Neural crest cell (in vitro differentiated cells): ENCODE results near the gene CCDC107. TPM values are rescaled to one million over a fixed set of nuclear protein-coding genes. Genes with fewer than 3 reads are reported as not detected.

Source experiments
- DNase-seq: peaks from one replicate; pipeline ENCODE4 v3.0.0; 2021; ENCODE audit warnings: low read depth, mixed read lengths, low spot score
- H3K27ac Mint-ChIP-seq: one replicate; pipeline ENCODE4 v1.8.0; 2021; ENCODE audit warnings: mild to moderate bottlenecking, mixed read lengths; ENCODE audit not compliant: unreplicated experiment
- H3K27me3 Mint-ChIP-seq: 2 replicates; pipeline ENCODE4 v1.8.0; 2021; ENCODE audit warnings: low read depth, mild to moderate bottlenecking, mixed read lengths
- H3K36me3 Mint-ChIP-seq: 2 replicates; pipeline ENCODE4 v1.8.0; 2021; ENCODE audit warnings: low read depth, mild to moderate bottlenecking, mixed read lengths
- H3K4me1 Mint-ChIP-seq: 2 replicates; pipeline ENCODE4 v1.8.0; 2021; ENCODE audit warnings: mixed read lengths
- H3K4me3 Mint-ChIP-seq: one replicate; pipeline ENCODE4 v1.8.0; 2021; ENCODE audit warnings: mild to moderate bottlenecking, mixed read lengths
- H3K9me3 Mint-ChIP-seq: 2 replicates; pipeline ENCODE4 v1.8.0; 2021; ENCODE audit warnings: mixed read lengths
- CTCF ChIP-seq: fragments of 200-600 bp; sonication (generic); conservative IDR thresholded peaks from 2 replicates; pipeline ENCODE4 v1.5.0; 2021; ENCODE audit warnings: antibody characterized with exemption, mild to moderate bottlenecking
- total RNA-seq: library from RNA; stranded (reverse); gene quantifications from 2 replicates; pipeline ENCODE4 v1.2.1, GENCODE V29; 2021

Gene CCDC107
- total RNA-seq, 1 donor from 2014 or later = 15.4 TPM

DNA sequence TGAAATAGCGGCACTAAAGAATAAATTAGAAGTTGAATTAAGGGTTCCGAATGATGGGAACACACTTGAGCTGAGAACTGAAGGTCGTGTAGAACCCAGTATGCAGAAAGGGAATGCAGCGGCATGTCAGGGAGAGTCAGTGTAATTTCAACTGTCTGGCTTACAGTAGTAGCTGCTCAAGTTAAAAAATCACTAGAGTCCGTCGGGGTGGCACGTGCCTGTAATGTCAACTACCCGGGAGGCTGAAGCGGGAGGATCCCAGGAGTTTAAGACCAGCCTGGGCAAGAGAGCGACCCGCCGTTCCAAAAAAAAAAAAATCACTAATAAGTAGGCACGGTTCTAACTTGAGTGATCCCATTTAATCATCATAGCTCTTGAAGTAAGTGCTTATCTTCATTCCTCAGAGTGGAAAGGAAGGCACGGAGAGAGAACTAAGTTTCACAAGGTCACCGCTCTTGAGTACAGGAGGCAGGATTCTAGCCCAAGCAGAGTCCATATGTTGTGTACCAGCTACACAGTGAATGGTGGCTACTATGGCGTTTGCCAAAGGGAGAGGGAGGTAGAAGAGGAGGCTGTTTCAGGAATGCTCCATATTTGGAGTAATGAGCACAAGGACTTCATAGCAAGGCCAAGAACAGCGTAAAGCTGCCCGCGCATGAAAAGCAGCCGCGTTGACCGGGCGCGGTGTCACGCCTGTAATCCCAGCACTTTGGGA lies 1.1 kb upstream of the CCDC107 start:
- Mint-ChIP-seq H3K27me3 (peaks cover 9% of the 10 kb centered on the region), H3K4me1 (peaks cover 41% of the 10 kb centered on the region), H3K36me3 (peaks cover 9% of the 10 kb centered on the region), H3K4me3 (peak overlapping the region; percentile 88), H3K9me3 (peaks cover 3% of the 10 kb centered on the region), H3K27ac (peak overlapping the region; percentile 98)
- no peak for TF ChIP-seq CTCF
- DNase-seq = no peak

- Mint-ChIP-seq H3K36me3 (peaks cover 10% of the 10 kb centered on the region), H3K27ac (peak within 1 kb of the TSS; percentile 98), H3K4me3 (peak within 1 kb of the TSS; percentile 88), H3K4me1 (peaks cover 45% of the 10 kb centered on the region), H3K9me3 (peaks cover 3% of the 10 kb centered on the region), H3K27me3 (peaks cover 9% of the 10 kb centered on the region)
- DNase-seq = peak; percentile 91
- TF ChIP-seq CTCF = peak; percentile 54
Measured at GRCh38 chr9:35657546-35658136, 451 bp upstream of the CCDC107 start, which contains the start of gene RMRP. RMRP (minus strand) TSS chr9:35658019.

DNA sequence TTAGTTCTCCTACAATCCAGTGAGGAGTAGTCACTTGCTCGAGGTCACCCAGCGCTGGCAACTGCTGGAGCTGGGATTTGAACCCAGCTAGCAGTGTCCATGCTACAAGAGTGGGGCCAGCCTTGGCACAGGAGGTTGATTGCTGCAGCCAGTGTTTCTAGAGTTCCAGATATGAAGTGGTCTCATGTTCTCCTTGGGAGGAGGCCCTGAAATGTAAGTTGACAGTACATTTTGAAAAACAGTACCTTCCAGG lies 802 bp downstream of the CCDC107 start:
- H3K36me3 Mint-ChIP-seq = peaks cover 10% of the 10 kb centered on the region
- no peak for DNase-seq
- no peak for TF ChIP-seq CTCF
- peaks cover 3% of the 10 kb centered on the region for H3K9me3 Mint-ChIP-seq
- H3K27me3 Mint-ChIP-seq = peaks cover 9% of the 10 kb centered on the region
- H3K4me1 Mint-ChIP-seq = peaks cover 58% of the 10 kb centered on the region
- peak overlapping the region; percentile 88 for H3K4me3 Mint-ChIP-seq
- no peak overlapping the region for H3K27ac Mint-ChIP-seq

DNA sequence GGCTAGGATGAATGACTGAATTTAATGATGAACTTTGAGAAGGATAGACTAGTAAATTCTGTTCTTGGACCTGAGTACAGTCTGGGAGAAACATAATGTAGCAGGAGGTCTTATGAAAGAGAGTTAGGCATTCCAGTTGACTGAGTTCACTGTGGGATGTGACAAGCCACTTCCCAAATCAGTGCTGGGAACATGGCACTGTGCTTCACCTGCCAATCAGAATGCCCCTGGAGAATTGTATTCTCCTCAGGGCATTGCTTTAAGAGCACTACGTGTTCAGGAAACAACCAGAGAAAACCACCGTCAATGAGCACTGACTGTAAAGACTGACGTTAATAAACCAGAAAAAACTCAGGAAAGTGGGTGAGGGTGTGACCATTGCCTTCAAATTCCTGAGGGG lies 1.2 kb downstream of the CCDC107 start:
- H3K36me3 Mint-ChIP-seq = peaks cover 10% of the 10 kb centered on the region
- DNase-seq = no peak
- peaks cover 9% of the 10 kb centered on the region for H3K27me3 Mint-ChIP-seq
- no peak for TF ChIP-seq CTCF
- H3K4me3 Mint-ChIP-seq = peak overlapping the region; percentile 88
- H3K9me3 Mint-ChIP-seq = peaks cover 3% of the 10 kb centered on the region
- no peak overlapping the region for H3K27ac Mint-ChIP-seq
- peaks cover 62% of the 10 kb centered on the region for H3K4me1 Mint-ChIP-seq

GRCh38 chr9:35660966-35661415 lies 2.9 kb downstream of the CCDC107 start:
- H3K9me3 Mint-ChIP-seq = peaks cover 3% of the 10 kb centered on the region
- DNase-seq = no peak
- peak overlapping the region; percentile 68 for H3K27ac Mint-ChIP-seq
- peaks cover 10% of the 10 kb centered on the region for H3K36me3 Mint-ChIP-seq
- H3K4me1 Mint-ChIP-seq = peaks cover 72% of the 10 kb centered on the region
- H3K27me3 Mint-ChIP-seq = peaks cover 9% of the 10 kb centered on the region
- TF ChIP-seq CTCF = no peak
- H3K4me3 Mint-ChIP-seq = peak overlapping the region; percentile 85
